CD4-positive, alpha-beta T cell treated with Interleukin-4 for 1 hour (primary cell): ENCODE measurements around the gene CABLES2.

Experiments
- DNase-seq, 2 donors: peaks; one replicate each; pipeline ENCODE4 v3.0.0-alpha.2; 2020 to 2022

The CABLES2 gene

GRCh38 chr20:62357681-62358080 lies 49.4 kb downstream of the CABLES2 start:
- DNase-seq = no peak

GRCh38 chr20:62357187-62357667 lies 49.9 kb downstream of the CABLES2 start:
- no peak for DNase-seq

- no peak for DNase-seq
These were observed 50.4 kb downstream of the CABLES2 start for GRCh38 chr20:62356589-62357186.

GRCh38 chr20:62355878-62356588 lies 51.1 kb downstream of the CABLES2 start:
- no peak for DNase-seq

GRCh38 chr20:62355516-62355877 lies 51.6 kb downstream of the CABLES2 start:
- DNase-seq = no peak

GRCh38 chr20:62354811-62355341 lies 52.2 kb downstream of the CABLES2 start:
- DNase-seq = no peak

- no peak for DNase-seq
These were observed 52.9 kb downstream of the CABLES2 start for GRCh38 chr20:62354031-62354808.

- DNase-seq = no peak
These were observed 53.6 kb downstream of the CABLES2 start for GRCh38 chr20:62353289-62354030.

- no peak for DNase-seq
These were observed 54.4 kb downstream of the CABLES2 start for GRCh38 chr20:62352402-62353288.

- no peak for DNase-seq
These were observed 55.4 kb downstream of the CABLES2 start for GRCh38 chr20:62351469-62352401.

- DNase-seq = no peak
These were observed 56.3 kb downstream of the CABLES2 start for GRCh38 chr20:62350629-62351422.

- no peak for DNase-seq
These were observed 56.9 kb downstream of the CABLES2 start for GRCh38 chr20:62350098-62350628.

GRCh38 chr20:62349556-62350097 lies 57.5 kb downstream of the CABLES2 start:
- no peak for DNase-seq

GRCh38 chr20:62348604-62349003 lies 58.5 kb downstream of the CABLES2 start:
- no peak for DNase-seq

- no peak for DNase-seq
These were observed 59.6 kb downstream of the CABLES2 start for GRCh38 chr20:62347445-62347844.

- no peak for DNase-seq
These were observed 60.0 kb downstream of the CABLES2 start for GRCh38 chr20:62347151-62347404.

GRCh38 chr20:62346398-62347150 lies 60.5 kb downstream of the CABLES2 start:
- no peak for DNase-seq

- DNase-seq = no peak
These were observed 61.3 kb downstream of the CABLES2 start for GRCh38 chr20:62345681-62346370.
